GM23338 (cell line): Measurements from ENCODE around the gene H1-8. TPM values are rescaled to one million over a fixed set of nuclear protein-coding genes. Genes with fewer than 3 reads are reported as not detected.

Source experiments
- ATAC-seq: fragments of 200-7000 bp; cut with Tn5 transposase; 3 replicates; pipeline ENCODE4 v1.9.1; 2020
- DNase-seq: peaks from one replicate; pipeline ENCODE4 v3.0.0-alpha.2; 2015; ENCODE audit warnings: low spot score
- H2AFZ ChIP-seq: fragments of 200-600 bp; sonication (generic); 2 replicates; pipeline ENCODE4 v1.8.0; 2016; ENCODE audit warnings: antibody characterized with exemption, mild to moderate bottlenecking, moderate library complexity
- H3F3A ChIP-seq: fragments of 200-600 bp; sonication (generic); replicated peaks from 2 replicates; pipeline ENCODE4 v1.8.0; 2017; ENCODE audit warnings: antibody characterized with exemption, mixed run types, low read depth
- H3K27ac ChIP-seq: fragments of 200-600 bp; sonication (generic); 2 replicates; pipeline ENCODE4 v1.6.1; 2016; ENCODE audit warnings: low read depth
- H3K27me3 ChIP-seq: fragments of 200-600 bp; sonication (generic); 2 replicates; pipeline ENCODE4 v1.8.0; 2016; ENCODE audit warnings: mild to moderate bottlenecking, mixed run types, moderate library complexity; ENCODE audit not compliant: insufficient read depth
- H3K36me3 ChIP-seq: fragments of 200-600 bp; sonication (generic); 2 replicates; pipeline ENCODE4 v1.8.0; 2016; ENCODE audit warnings: mild to moderate bottlenecking; ENCODE audit not compliant: insufficient read depth
- H3K4me1 ChIP-seq: fragments of 200-600 bp; sonication (generic); 2 replicates; pipeline ENCODE4 v1.8.0; 2016; ENCODE audit warnings: mild to moderate bottlenecking, moderate library complexity; ENCODE audit not compliant: insufficient read depth
- H3K4me2 ChIP-seq: fragments of 200-600 bp; sonication (generic); 2 replicates; pipeline ENCODE4 v1.7.1; 2017; ENCODE audit warnings: mixed run types
- H3K4me3 ChIP-seq: fragments of 200-600 bp; sonication (generic); 2 replicates; pipeline ENCODE4 v1.6.1; 2016; ENCODE audit warnings: mixed run types
- H3K79me2 ChIP-seq: fragments of 200-600 bp; sonication (generic); replicated peaks from 2 replicates; pipeline ENCODE4 v1.8.0; 2017; ENCODE audit warnings: mild to moderate bottlenecking; ENCODE audit not compliant: insufficient read depth
- H3K9me2 ChIP-seq: fragments of 200-600 bp; sonication (generic); 2 replicates; pipeline ENCODE4 v1.8.0; 2017; ENCODE audit not compliant: insufficient read depth
- H4K20me1 ChIP-seq: fragments of 200-600 bp; sonication (generic); replicated peaks from 2 replicates; pipeline ENCODE4 v1.8.0; 2017; ENCODE audit warnings: mild to moderate bottlenecking; ENCODE audit not compliant: insufficient read depth
- H3K27ac Mint-ChIP-seq: 2 replicates; pipeline ENCODE4 v1.8.0; 2020; ENCODE audit warnings: inconsistent platforms, mild to moderate bottlenecking, moderate library complexity, mixed read lengths
- H3K27me3 Mint-ChIP-seq: 3 replicates; pipeline ENCODE4 v1.8.0; 2022; ENCODE audit warnings: low read depth, mild to moderate bottlenecking, moderate library complexity, mixed read lengths, inconsistent platforms; ENCODE audit not compliant: insufficient read depth, poor library complexity
- H3K36me3 Mint-ChIP-seq: 3 replicates; pipeline ENCODE4 v1.8.0; 2021; ENCODE audit warnings: low read depth, mild to moderate bottlenecking, inconsistent platforms, moderate library complexity, mixed read lengths
- H3K4me1 Mint-ChIP-seq: 3 replicates; pipeline ENCODE4 v1.8.0; 2020; ENCODE audit warnings: mild to moderate bottlenecking, inconsistent platforms, mixed read lengths
- H3K4me3 Mint-ChIP-seq: 3 replicates; pipeline ENCODE4 v1.8.0; 2021; ENCODE audit warnings: moderate library complexity, mild to moderate bottlenecking, inconsistent platforms, mixed read lengths
- H3K9me3 Mint-ChIP-seq: 3 replicates; pipeline ENCODE4 v1.8.0; 2020; ENCODE audit warnings: moderate library complexity, mild to moderate bottlenecking, inconsistent platforms, mixed read lengths
- polyA plus RNA-seq: library from polyadenylated mRNA; unstranded; fragments of >200 nt; fragmentation: Nextera tagmentation; extraction: Ambion mirVana; gene quantifications from 2 replicates; pipeline ENCODE4 v1.2.1, GENCODE V29; 2016
- total RNA-seq: library from RNA; depleted of rRNA; stranded (reverse); fragments of >200 nt; shearing (Covaris generic); gene quantifications from 2 replicates; pipeline ENCODE4 v1.2.3, GENCODE V29; 2014
- TF ChIP-seq, protein P1 (sequence below): fragments of 250-450 bp; sonication (Bioruptor Pico); IDR thresholded peaks from 2 replicates; pipeline ENCODE4 v1.5.0; 2020; ENCODE audit warnings: mild to moderate bottlenecking, moderate library complexity
- TF ChIP-seq, protein P2 (sequence below): IDR thresholded peaks from 2 replicates; pipeline ENCODE4 v1.6.1; 2016; ENCODE audit warnings: antibody characterized with exemption

H1-8 gene
- total and polyA plus RNA-seq, 2 experiments from 2014 or later, result not detected

DNA sequence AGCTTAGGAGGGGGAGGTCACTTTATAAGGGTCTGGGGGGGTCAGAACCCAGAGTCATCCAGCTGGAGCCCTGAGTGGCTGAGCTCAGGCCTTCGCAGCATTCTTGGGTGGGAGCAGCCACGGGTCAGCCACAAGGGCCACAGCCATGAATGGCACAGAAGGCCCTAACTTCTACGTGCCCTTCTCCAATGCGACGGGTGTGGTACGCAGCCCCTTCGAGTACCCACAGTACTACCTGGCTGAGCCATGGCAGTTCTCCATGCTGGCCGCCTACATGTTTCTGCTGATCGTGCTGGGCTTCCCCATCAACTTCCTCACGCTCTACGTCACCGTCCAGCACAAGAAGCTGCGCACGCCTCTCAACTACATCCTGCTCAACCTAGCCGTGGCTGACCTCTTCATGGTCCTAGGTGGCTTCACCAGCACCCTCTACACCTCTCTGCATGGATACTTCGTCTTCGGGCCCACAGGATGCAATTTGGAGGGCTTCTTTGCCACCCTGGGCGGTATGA lies 14.3 kb upstream of the H1-8 start, which contains the start of gene RHO:
Gene RHO (plus strand): TSS at position 51 of the 512 bp plus-strand sequence. CDS start 95 bp downstream, at position 146.
- no peak for DNase-seq
- H3K4me3 Mint-ChIP-seq, result no peak within 1 kb of the TSS
- Histone ChIP-seq H3K79me2 (no peaks in the 10 kb centered on the region), H4K20me1 (no peaks in the 10 kb centered on the region), H3K9me2 (0 out of 2 replicates have a peak, but pooled peaks cover 6% of the 10 kb centered on the region), H2AFZ (no peak within 1 kb of the TSS), H3F3A (no peaks in the 10 kb centered on the region), H3K4me2 (no peak within 1 kb of the TSS), H3K27ac (no peak within 1 kb of the TSS), H3K36me3 (no peaks in the 10 kb centered on the region), H3K4me1 (peaks cover 5% of the 10 kb centered on the region; the same call in 1 of the 2 replicates), H3K27me3 (no peaks in the 10 kb centered on the region), H3K4me3 (no peak within 1 kb of the TSS)
- no peak within 1 kb of the TSS for H3K27ac Mint-ChIP-seq
- H3K9me3 Mint-ChIP-seq, result no peaks in the 10 kb centered on the region
- peaks cover 24% of the 10 kb centered on the region for H3K4me1 Mint-ChIP-seq
- no peak for ATAC-seq
- no peaks in the 10 kb centered on the region; the same call in 2 of the 3 replicates for H3K36me3 Mint-ChIP-seq
- peaks cover 22% of the 10 kb centered on the region for H3K27me3 Mint-ChIP-seq
- TF ChIP-seq, protein P1, sequence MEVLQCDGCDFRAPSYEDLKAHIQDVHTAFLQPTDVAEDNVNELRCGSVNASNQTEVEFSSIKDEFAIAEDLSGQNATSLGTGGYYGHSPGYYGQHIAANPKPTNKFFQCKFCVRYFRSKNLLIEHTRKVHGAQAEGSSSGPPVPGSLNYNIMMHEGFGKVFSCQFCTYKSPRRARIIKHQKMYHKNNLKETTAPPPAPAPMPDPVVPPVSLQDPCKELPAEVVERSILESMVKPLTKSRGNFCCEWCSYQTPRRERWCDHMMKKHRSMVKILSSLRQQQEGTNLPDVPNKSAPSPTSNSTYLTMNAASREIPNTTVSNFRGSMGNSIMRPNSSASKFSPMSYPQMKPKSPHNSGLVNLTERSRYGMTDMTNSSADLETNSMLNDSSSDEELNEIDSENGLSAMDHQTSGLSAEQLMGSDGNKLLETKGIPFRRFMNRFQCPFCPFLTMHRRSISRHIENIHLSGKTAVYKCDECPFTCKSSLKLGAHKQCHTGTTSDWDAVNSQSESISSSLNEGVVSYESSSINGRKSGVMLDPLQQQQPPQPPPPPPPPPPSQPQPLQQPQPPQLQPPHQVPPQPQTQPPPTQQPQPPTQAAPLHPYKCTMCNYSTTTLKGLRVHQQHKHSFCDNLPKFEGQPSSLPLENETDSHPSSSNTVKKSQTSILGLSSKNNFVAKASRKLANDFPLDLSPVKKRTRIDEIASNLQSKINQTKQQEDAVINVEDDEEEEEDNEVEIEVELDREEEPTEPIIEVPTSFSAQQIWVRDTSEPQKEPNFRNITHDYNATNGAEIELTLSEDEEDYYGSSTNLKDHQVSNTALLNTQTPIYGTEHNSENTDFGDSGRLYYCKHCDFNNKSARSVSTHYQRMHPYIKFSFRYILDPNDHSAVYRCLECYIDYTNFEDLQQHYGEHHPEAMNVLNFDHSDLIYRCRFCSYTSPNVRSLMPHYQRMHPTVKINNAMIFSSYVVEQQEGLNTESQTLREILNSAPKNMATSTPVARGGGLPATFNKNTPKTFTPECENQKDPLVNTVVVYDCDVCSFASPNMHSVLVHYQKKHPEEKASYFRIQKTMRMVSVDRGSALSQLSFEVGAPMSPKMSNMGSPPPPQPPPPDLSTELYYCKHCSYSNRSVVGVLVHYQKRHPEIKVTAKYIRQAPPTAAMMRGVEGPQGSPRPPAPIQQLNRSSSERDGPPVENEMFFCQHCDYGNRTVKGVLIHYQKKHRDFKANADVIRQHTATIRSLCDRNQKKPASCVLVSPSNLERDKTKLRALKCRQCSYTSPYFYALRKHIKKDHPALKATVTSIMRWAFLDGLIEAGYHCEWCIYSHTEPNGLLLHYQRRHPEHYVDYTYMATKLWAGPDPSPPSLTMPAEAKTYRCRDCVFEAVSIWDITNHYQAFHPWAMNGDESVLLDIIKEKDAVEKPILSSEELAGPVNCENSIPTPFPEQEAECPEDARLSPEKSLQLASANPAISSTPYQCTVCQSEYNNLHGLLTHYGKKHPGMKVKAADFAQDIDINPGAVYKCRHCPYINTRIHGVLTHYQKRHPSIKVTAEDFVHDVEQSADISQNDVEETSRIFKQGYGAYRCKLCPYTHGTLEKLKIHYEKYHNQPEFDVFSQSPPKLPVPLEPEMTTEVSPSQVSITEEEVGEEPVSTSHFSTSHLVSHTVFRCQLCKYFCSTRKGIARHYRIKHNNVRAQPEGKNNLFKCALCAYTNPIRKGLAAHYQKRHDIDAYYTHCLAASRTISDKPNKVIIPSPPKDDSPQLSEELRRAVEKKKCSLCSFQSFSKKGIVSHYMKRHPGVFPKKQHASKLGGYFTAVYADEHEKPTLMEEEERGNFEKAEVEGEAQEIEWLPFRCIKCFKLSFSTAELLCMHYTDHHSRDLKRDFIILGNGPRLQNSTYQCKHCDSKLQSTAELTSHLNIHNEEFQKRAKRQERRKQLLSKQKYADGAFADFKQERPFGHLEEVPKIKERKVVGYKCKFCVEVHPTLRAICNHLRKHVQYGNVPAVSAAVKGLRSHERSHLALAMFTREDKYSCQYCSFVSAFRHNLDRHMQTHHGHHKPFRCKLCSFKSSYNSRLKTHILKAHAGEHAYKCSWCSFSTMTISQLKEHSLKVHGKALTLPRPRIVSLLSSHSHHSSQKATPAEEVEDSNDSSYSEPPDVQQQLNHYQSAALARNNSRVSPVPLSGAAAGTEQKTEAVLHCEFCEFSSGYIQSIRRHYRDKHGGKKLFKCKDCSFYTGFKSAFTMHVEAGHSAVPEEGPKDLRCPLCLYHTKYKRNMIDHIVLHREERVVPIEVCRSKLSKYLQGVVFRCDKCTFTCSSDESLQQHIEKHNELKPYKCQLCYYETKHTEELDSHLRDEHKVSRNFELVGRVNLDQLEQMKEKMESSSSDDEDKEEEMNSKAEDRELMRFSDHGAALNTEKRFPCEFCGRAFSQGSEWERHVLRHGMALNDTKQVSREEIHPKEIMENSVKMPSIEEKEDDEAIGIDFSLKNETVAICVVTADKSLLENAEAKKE (CRISPR knock-in tag), result no peak
- TF ChIP-seq, protein P2, sequence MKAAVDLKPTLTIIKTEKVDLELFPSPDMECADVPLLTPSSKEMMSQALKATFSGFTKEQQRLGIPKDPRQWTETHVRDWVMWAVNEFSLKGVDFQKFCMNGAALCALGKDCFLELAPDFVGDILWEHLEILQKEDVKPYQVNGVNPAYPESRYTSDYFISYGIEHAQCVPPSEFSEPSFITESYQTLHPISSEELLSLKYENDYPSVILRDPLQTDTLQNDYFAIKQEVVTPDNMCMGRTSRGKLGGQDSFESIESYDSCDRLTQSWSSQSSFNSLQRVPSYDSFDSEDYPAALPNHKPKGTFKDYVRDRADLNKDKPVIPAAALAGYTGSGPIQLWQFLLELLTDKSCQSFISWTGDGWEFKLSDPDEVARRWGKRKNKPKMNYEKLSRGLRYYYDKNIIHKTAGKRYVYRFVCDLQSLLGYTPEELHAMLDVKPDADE, result no peak
